ENCODE data around the gene PPP1R2.
"Not testable (repeated sequence)": the region's sequence is repeated elsewhere in the genome, so short reads cannot be mapped to it uniquely, and the experiment has no call there.

PPP1R2 gene

DNA sequence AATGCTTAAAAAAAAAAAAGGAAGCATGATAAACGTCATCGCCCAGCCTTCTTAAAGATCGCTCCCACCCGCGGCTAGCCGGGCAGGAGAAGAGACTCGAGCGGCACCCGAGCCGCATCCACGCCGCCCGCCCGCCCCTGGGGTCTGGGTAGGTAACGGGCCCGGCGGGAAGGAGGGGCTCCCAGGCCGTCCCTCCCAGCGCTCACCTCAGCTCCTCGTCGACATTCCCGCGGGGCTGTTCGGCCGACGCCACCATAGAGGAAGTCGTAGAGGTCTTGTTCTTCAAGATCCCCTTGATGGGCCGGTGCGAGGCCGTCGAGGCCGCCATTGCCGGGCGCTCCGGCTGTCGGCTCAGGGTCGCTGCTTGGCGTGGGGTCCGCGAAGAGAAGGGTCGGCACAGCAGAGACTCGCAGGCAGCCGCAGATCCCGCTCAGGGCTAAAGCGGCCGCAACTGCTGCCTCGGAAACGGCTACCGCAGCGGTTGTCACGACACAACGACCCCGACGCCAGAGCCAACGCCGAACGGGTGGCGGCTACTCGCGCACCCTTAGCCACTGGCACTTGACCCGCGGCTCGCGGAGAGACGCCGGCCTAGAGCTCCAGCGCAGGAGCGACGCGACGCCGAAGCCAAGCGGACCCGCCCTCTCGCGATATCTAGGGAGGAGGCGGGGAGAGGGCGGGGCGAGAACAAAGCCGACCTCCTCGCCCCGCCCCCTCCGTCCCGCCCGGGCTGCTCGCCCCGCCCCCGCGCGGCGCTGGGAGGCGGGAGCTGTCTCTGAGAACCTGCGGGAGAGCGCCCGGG is at the start of gene PPP1R2:
Gene PPP1R2 (minus strand): TSS at position 628 of the 802 bp plus-strand sequence. CDS start 300 bp downstream, at position 328.
- FAIRE-seq (no peak), DNase-seq (ENCODE audit: low spot score) (peak; percentile 78)

DNA sequence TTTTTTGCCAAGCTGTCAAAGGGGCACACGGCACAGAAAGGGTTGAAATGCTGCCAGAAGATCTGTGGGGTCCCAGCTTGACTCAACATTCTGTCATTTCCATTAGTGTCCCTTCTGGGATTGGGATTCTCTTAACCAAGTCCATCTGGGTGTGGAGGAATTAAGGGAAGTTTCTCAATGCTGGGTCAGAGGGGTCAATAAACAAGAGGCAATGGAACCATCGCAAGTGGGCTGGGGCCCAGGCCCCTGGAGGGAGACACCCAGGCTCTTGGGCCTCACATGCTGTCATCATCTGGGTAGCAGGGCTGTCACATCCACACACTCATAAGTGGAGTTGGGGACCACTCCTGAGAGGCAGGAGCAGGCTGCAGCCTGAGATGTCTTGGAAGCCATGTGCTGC is 48.7 kb upstream of the PPP1R2 start:
- DNase-seq (ENCODE audit: low spot score) (no peak), FAIRE-seq (no peak)

DNA sequence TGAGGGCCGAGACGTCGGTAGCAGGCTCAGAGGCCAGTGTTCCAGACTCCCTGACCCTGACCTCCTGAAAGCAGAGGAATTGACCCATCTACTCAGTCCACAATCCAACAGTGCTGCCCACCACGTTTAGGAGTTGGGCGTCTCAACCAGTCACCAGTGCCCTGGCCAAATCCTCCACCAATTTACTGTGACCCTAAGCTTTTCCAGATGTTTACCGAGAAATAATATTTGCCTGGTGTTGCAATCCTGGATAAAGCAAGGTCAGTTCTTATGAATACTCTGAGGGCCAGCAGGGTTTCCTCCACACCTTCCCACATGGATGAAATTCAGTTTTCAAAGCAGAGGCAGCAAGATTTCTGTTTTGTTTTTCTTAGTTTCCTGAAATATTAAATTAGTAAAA is 48.1 kb upstream of the PPP1R2 start:
- FAIRE-seq: no peak
- no peak for DNase-seq (ENCODE audit: low spot score)

DNA sequence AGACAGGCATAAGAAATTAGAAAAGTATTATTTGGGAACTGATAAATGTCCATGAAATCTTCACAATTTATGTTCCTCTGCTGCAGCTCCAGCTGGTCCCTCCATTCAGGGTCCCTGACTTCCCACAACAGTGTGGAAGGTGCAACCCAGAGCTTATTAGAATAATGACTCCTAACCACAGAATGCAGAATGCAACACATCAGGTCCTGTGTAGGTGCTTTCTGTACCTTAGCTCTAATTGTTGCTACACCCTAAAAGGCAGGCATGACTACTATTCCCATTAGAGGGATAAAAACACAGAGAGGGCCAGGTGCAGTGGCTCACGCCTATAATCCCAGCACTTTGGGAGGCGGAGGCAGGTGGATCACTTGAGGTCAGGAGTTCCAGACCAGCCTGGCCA is 47.3 kb upstream of the PPP1R2 start:
- not testable (repeated sequence) for DNase-seq (ENCODE audit: low spot score); FAIRE-seq

DNA sequence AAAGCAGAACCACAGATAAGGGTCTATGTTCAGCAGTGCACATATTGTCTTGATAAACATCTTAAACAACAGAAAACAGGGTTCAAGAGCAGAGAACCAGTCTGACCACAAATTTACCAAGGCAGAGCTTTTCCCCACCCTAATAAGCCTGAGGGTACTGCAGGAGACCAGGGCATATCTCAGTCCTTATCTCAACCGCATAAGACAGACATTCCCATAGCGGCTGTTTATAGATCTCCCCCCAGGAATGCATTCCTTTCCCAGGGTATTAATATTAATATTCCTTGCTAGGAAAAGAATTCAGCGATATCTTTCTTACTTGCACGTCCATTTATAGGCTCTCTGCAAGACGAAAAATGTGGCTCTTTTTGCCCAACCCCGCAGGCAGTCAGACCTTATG is 46.7 kb upstream of the PPP1R2 start:
- not testable (repeated sequence) for FAIRE-seq; DNase-seq (ENCODE audit: low spot score)

DNA sequence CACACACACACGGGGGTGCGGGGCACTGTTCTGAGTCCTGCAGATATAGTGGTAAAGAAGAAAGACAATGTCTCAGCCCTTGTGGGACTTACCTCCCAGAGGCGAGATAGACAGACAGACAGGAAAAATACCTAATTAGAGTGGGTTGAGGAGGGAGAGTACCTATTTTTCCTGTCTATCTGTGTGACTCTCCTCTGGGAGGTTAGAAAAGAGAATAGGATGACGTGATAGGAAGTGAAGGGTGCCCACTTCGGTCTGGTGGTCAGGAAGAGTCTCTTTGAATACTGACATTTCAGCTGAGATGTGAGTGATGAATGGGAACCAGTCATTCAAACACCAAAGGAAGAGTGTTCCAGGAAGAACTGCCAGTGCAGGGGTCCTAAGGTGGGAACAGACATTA is 44.7 kb upstream of the PPP1R2 start:
- FAIRE-seq (no peak), DNase-seq (ENCODE audit: low spot score) (no peak)

DNA sequence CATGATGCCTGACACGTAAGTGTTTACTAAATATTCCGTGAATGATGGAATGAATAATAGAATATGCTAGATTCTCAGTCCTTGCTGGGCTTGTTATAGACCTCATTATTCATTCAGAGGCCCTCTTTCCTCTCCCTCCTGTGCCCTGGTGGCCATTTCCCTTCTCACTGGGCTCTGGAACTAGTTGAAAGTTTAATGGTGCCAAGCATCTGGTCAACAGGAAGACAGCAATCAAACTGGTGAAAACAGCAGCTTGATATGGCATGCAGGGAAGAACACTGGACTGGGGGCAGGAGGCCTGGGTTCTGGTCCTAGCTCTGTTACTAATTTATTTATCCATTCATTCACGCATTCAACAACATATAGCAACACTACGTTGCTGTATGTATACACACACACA is 44.3 kb upstream of the PPP1R2 start:
- FAIRE-seq: no peak
- DNase-seq (ENCODE audit: low spot score): no peak

DNA sequence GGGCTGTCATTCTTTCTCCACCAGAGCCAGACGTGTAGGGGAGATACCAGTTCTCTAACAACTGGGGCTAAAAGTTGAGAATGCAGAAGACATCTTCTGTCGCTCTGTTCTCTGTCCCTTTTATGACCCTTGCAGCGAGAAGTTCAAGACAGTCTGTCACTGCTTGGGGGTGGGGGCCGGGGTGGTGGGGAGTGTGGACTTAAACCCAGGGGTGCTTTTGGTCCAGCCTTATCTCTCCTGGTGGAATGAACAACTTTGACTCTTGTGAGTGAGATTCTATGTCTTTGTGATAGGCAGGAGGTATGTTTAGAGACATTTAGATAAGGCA is 41.4 kb upstream of the PPP1R2 start:
- FAIRE-seq: no peak
- no peak for DNase-seq (ENCODE audit: low spot score)

DNA sequence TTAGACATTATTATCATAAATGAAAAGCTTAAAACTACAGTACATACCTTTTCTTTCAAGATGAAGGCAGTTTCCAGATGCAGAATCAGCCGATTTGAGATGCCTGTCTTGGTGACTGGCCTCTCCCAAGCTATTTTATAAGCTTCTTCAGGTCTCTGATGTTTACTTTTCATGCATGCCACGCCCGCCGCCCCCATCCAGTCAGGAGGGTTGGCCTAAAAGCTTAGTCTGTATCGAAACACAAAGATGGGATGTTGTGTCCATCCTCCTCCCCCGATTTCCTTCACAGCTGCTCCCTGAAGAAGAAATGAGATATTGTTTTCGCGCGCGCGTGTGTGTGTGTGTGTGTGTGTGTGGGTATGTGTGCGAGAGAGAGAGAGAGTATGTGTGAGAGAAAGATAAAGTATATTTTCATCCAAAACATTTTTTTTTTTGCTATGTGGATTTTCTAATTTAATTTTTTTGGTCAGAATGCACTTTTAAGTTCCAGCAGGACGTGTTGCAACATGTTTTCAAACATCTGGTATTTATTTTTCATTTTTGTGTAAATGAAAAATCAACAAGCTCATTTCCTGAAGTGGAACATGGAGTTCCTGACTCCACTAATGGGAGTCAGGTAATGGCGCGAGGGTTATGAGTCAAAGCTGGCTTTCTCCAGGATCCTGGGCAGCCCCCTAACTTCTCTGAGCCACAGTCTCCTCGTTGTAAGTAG is 40.9 kb upstream of the PPP1R2 start, which contains the start of gene APOD:
Gene APOD (minus strand): TSS at position 110 of the 712 bp plus-strand sequence. CDS start 4,479 bp downstream, outside the sequence.
- no peak for FAIRE-seq

DNA sequence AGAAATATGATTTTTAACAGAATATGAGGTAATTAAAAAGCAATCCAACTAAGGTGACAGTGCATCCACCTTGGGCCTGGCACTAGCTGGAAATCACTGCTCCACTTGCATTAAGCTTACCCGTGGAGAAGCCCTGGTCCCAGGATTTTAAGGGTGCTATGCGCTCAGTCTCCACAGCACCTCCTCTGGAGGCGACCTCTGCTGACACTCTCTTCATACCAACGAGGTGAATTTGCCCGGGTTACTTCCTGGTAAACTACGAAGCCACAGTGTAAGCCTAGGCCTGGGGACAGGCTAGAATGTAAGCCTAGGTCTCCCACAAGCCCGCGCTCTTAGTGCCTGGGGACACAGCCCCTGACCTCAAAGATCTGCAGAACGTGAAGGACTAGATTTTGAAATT is 39.8 kb upstream of the PPP1R2 start:
- FAIRE-seq (no peak), DNase-seq (ENCODE audit: low spot score) (no peak)

More for the DNA sequence above, 40.9 kb upstream of the PPP1R2 start, which contains the start of gene APOD:
- no peak for DNase-seq (ENCODE audit: low spot score)

DNA sequence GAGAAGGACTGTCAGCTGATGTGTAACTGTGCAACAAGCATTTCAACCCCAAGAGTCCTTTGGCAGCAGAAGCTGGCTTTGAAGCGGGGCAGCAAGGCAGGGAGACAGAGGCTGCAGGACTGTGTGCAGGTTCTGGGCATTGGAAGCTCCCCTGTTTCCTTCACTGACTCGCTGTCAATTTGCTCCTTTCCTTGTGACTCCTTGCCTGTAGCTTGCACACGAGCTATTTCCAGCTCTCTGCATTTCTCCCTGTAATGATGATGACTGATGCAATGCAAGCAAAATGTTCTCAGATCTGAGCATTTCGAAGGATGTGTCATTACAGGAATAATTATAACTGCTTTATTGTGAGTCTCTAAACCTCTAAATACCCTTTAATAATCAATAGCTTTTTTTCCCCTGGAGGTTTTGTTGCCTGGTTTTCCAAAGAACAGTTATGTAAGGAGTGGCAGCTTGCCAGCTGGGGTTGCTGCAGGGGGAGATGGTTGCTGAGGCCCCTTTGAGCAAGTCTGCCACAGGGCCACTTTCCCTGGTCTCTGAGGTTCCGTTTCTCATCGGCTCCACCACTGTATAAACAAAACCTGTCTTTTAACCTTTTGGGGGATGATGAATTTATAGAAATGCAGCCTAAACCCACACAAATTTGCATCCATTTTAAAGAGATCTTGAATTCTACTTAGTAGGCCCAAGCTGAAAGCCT is 37.8 kb upstream of the PPP1R2 start:
- no peak for DNase-seq (ENCODE audit: low spot score)
- no peak for FAIRE-seq

DNA sequence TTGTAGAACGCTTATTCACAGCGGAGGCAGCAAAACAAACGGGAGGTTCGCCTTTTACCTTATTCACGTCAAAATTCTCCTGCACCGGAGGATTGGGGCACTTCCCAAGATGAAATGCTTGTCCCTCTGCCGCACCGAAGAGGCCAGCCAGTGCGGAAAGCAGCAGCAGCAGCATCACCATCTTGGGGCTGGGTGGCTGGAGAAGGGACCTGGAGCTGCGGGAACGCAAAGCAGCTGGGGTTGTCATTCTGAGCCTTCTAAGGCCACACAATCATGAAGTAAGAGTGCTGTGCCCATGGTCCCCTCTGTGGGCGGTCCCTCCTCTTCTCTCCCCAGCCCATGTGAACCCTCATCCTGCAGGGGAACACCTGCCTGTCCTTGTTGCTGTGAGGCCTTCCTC is 36.2 kb upstream of the PPP1R2 start:
- no peak for FAIRE-seq
- no peak for DNase-seq (ENCODE audit: low spot score)

DNA sequence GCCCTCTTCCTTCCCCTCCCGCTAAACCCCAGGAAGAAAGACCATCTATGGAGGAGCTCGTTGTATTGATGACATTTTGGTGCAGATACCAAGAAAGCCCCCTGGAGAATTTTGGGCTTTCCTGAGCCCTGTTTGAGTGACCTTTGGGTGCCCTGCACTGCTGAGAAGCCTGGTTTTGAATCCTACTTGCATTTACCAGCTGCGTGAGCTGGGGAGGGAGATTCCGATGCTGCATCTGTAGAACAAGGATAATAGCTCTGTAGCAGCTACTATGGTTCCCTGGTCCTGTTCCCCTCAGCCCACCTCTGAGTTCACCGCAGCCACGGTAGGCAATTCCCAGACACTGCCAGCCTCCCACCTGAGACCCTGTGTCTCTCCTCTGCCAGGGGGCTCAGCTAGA is 35.4 kb upstream of the PPP1R2 start:
- DNase-seq (ENCODE audit: low spot score) (no peak), FAIRE-seq (no peak)

DNA sequence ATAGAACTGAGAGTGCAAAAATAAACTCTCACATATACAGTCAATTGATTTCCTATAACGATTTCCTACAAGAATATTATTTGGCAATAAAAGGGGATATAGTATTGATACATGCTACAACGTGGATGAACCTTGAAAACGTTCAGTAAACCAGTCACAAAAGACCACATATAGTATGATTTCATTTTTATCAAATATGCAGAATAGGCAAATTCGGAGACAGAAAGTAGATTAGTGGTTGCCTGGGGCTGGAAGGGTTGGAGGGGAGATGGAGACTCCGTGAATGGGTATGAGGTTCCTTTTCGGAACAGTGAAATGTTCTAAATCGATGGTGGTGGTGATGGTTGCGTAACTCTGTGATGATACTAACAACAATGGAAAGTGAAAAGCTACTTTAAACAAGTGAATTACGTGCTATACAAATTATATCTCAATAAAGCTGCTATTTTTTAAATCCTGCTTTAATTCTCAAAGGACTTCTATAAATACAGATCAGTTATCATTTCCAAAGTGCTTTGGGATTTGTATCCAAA is 34.6 kb upstream of the PPP1R2 start:
- FAIRE-seq: no peak
- DNase-seq (ENCODE audit: low spot score): no peak

DNA sequence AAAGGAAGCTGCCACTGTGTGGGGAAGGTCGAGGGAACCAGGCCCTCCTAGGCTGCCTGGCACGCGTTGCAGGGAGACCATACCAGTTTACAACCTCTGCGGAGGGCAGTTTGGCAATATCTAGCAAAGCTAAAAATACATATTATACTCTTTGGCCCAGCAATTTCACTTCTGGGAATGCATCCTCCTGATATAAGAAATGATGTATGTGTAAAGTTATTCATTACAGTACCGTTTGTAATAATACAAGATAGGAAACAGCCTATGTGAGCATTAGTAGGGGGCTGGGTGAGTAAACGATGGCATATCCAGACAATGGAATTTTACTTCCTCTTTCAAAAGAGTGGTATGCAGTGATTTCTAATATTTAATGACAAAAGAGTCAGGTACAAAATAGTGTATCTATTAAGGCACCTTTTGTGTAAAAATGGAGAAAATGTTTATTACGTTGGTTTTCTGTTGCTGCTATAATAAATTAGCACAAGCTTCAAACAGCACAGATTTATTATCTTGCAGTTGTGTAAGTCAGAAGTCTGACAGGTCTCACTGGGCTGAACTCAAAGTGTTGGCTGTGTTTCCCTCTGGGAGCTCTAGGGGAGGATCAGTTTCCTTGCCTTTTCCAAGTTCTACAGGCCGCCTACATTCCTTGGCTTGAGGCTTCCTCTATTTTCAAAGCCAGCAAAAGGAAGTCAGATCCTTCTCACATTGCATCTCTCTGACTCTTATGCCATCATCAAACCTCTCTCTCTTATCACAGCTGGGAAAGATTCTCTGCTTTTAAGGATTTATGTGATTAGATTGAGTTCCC is 31.6 kb upstream of the PPP1R2 start:
- no peak for DNase-seq (ENCODE audit: low spot score)
- no peak for FAIRE-seq

DNA sequence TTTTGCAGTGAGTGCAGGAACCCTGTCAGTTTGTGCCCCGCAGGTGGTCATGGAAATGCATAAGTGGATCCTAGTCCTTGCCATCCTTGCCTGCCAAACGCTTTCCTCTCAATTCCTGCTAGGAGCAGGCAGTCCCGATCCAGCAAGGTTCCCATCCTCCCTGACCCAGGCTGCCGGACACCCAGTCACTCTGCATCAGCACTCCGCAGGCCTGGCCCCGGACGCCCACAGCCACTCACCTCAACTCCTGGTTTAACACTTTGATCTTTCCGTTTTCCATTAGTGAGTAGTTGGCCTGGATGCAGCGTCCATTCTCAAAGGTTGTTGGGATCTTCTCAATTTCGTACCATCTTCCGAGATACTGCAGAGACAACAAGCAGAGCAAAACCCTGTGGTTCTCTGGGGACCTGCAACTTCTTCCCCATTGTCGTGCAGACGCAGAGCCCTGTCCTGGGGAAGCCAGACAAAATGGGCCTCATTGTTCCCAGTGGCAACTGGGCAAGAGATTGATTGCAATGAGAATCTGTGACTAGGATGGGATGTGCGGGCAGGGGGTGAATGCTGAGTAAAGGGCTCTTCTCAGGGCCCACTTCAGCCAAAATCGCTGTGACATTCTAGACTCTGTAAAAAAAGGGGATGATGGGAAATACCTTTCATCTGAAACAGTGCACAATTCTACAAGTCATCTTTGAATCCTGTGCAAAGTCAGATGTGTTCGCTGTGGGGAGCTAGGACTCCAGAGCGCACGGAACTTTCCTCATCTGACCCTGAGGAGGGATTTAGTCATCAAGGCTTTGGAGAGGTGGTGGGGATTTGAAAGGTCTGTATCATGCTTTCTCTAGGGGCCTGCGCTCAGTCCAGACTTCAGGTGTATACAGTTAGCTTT is 30.7 kb upstream of the PPP1R2 start:
- FAIRE-seq (no peak), DNase-seq (ENCODE audit: low spot score) (no peak)

DNA sequence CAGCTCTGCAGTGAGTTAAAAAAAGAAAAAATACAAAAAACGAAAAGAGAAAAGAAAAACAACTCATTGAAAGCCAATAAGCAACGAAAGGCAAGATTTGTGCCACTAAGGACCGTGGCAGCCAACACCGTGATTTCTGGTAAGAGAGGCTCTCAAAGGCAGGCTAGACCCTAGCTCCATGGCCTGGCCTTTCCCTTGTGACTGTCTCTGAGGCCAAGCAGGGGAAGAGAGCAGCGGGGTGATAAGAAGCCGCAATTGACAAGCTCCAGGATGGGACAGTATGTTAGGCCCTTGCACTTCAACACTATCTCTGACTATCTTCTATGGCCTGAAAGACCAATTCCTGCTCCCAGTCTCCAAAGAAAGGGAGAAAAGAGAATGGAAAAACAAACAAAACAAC is 28.2 kb upstream of the PPP1R2 start:
- DNase-seq (ENCODE audit: low spot score) (no peak), FAIRE-seq (no peak)

DNA sequence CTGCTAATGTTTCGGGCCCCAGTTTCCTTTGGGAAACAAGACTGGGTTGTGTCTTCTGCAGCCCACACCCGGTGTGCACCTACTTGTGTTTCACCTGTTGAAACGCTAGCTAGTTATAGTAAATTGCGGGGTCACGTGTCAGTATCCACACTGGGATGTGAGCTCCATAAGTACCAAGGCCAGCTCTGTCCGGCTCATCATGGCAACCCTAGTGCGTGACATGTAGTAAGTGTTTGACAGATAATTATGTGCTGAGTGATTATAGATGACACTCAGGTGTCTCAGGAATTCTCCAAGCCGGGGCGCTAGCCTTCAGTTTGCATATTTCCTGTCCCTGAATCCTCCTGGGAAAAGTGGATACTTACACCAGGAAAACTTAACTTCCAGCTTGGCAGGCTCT is 27.8 kb upstream of the PPP1R2 start:
- DNase-seq (ENCODE audit: low spot score) (no peak), FAIRE-seq (no peak)

DNA sequence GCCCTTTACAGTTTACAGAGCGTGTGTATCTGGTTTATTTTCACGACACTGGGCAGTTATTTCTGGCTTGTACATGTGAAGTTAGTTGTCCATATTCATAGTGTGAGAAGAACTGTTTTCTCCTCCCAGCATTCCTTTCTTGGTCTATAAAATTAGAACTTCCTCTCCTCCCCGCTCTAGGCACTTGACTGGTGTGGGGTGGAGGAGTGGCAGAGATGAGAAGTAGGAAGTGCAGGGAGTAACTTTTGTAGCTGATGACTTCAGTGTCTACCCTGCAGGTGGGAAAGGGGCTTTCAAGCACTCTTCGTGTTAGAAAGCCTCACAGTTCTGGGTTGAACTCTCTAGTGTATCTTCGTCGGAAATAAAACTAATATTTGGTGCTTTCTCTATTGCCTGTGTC is 27.2 kb upstream of the PPP1R2 start:
- FAIRE-seq: no peak
- no peak for DNase-seq (ENCODE audit: low spot score)

DNA sequence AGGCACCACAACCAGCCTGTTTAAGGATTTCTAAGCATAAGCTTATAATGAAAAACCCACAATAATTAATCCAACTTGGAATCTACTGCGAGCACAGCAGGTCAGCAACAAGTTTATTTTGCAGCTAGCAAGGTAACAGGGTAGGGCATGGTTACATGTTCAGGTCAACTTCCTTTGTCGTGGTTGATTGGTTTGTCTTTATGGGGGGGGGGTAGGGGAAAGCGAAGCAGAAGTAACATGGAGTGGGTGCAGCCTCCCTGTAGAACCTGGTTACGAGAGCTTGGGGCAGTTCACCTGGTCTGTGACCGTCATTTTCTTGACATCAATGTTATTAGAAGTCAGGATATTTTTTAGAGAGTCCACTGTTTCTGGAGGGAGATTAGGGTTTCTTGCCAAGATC is 25.5 kb upstream of the PPP1R2 start:
- DNase-seq (ENCODE audit: low spot score) (no peak), FAIRE-seq (no peak)
